PC-3 (cell line): Measurements from ENCODE around the gene TRIM34. TPM values are rescaled to one million over a fixed set of nuclear protein-coding genes. Genes with fewer than 3 reads are reported as not detected.
A peak's percentile ranks its signal among the peaks of the same experiment; 100 is the strongest.

Experiments used
- ATAC-seq: fragments of 200-7000 bp; cut with Tn5 transposase; 2 replicates; pipeline ENCODE4 v1.9.1; 2020; ENCODE audit warnings: mild to moderate bottlenecking, moderate library complexity
- BruUV-seq: library from RNA; stranded (reverse); fragments of 400-500 nt; replicated peaks from 2 replicates; lab custom pipeline; 2021; lab: Mats Ljungman, UMichigan
- CTCF ChIA-PET: fragments of 300-600 bp; sonication (Branson Sonifier 250); formaldehyde crosslinking; loops from one replicate; lab custom pipeline; 2022; ENCODE audit warnings: antibody characterized with exemption; lab: Charles Lee
- POLR2A ChIA-PET: fragments of 300-600 bp; sonication (Branson Sonifier 250); formaldehyde crosslinking; loops from one replicate; lab custom pipeline; 2022; ENCODE audit warnings: antibody characterized with exemption; ENCODE audit not compliant: unreplicated experiment; lab: Charles Lee
- DNase-seq: peaks from one replicate; pipeline ENCODE4 v3.0.0-alpha.2; 2015
- H2AFZ ChIP-seq: fragments of 300-600 bp; sonication (generic); 2 replicates; pipeline ENCODE4 v1.6.0; 2016; ENCODE audit warnings: antibody characterized with exemption, low read length
- H3F3A ChIP-seq: fragments of 300-600 bp; sonication (generic); one replicate; pipeline ENCODE4 v1.6.0; 2017; ENCODE audit warnings: antibody characterized with exemption, low read length, control low read depth, mild to moderate bottlenecking; ENCODE audit not compliant: unreplicated experiment
- H3K27ac ChIP-seq: fragments of 300-600 bp; sonication (generic); 2 replicates; pipeline ENCODE4 v1.5.1; 2016; ENCODE audit warnings: mild to moderate bottlenecking, low read length
- H3K27me3 ChIP-seq: fragments of 300-600 bp; sonication (generic); 2 replicates; pipeline ENCODE4 v1.6.1; 2016; ENCODE audit warnings: low read length, mixed read lengths
- H3K36me3 ChIP-seq: fragments of 300-600 bp; sonication (generic); 2 replicates; pipeline ENCODE4 v1.6.1; 2016; ENCODE audit warnings: low read depth, mixed run types, low read length, mixed read lengths
- H3K4me1 ChIP-seq: fragments of 300-600 bp; sonication (generic); 2 replicates; pipeline ENCODE4 v1.5.1; 2016; ENCODE audit warnings: low read length; ENCODE audit not compliant: insufficient read depth
- H3K4me2 ChIP-seq: fragments of 300-600 bp; sonication (generic); 2 replicates; pipeline ENCODE4 v1.6.0; 2016; ENCODE audit warnings: low read length
- H3K4me3 ChIP-seq: fragments of 300-600 bp; sonication (generic); 2 replicates; pipeline ENCODE4 v1.5.1; 2016; ENCODE audit warnings: mild to moderate bottlenecking, low read length, mixed read lengths
- H3K79me2 ChIP-seq: fragments of 300-600 bp; sonication (generic); 2 replicates; pipeline ENCODE4 v1.6.1; 2017; ENCODE audit warnings: low read length, mixed read lengths
- H3K9ac ChIP-seq: fragments of 300-600 bp; sonication (generic); 2 replicates; pipeline ENCODE4 v1.6.0; 2016; ENCODE audit warnings: mild to moderate bottlenecking, low read length
- H3K9me2 ChIP-seq: fragments of 300-600 bp; sonication (generic); replicated peaks from 2 replicates; pipeline ENCODE4 v1.6.1; 2016; ENCODE audit warnings: mixed run types, low read length, mixed read lengths
- H3K9me3 ChIP-seq: fragments of 300-600 bp; sonication (generic); 2 replicates; pipeline ENCODE4 v1.6.1; 2016; ENCODE audit warnings: low read length, mixed read lengths
- H4K20me1 ChIP-seq: fragments of 300-600 bp; sonication (generic); 2 replicates; pipeline ENCODE4 v1.6.1; 2016; ENCODE audit warnings: low read length, mixed read lengths
- CTCF ChIP-seq: fragments of 300-600 bp; sonication (generic); conservative IDR thresholded peaks from 2 replicates; pipeline ENCODE4 v1.5.1; 2017; ENCODE audit warnings: antibody characterized with exemption, low read depth, mild to moderate bottlenecking, low read length
- EZH2 ChIP-seq: fragments of 300-600 bp; sonication (generic); IDR thresholded peaks from one replicate; pipeline ENCODE4 v1.6.1; 2017; ENCODE audit warnings: antibody characterized with exemption, mild to moderate bottlenecking, low read length; ENCODE audit not compliant: unreplicated experiment
- EZH2phosphoT487 ChIP-seq: fragments of 300-600 bp; sonication (generic); IDR thresholded peaks from 2 replicates; pipeline ENCODE4 v1.6.1; 2018; ENCODE audit warnings: mild to moderate bottlenecking, antibody characterized with exemption, low read length, borderline replicate concordance
- intact Hi-C: fragments of 100-400 bp; cut with micrococcal nuclease; formaldehyde crosslinking; loops from 2 replicates; pipeline ENCODE4 v1.9.0; 2023
- total RNA-seq: library from RNA; depleted of rRNA; stranded (reverse); fragments of >200 nt; gene quantifications from 2 replicates; pipeline ENCODE4 v1.2.3, GENCODE V29; 2014

The TRIM34 gene
- total RNA-seq, 1 experiment from 2014 or later: 1.3 TPM

GRCh38 chr11:5620651-5621521 is 3.9 kb upstream of the TRIM34 start:
- ATAC-seq: peak; percentile 85
- Histone ChIP-seq H4K20me1 (no peaks in the 10 kb centered on the region), H3K4me2 (peak overlapping the region; percentile 86), H2AFZ (peak overlapping the region; percentile 60), H3K36me3 (no peaks in the 10 kb centered on the region), H3K9me3 (no peaks in the 10 kb centered on the region), H3F3A (peaks cover 15% of the 10 kb centered on the region), H3K79me2 (no peaks in the 10 kb centered on the region), H3K27me3 (no peaks in the 10 kb centered on the region), H3K9me2 (no peaks in the 10 kb centered on the region), H3K4me1 (peaks cover 56% of the 10 kb centered on the region), H3K4me3 (peak overlapping the region; percentile 60), H3K27ac (peak overlapping the region; percentile 99), H3K9ac (peak overlapping the region; percentile 86)
- peak; percentile 87 for DNase-seq
- ChIA-PET POLR2A (interaction anchor here (0.6 to 1.0 kb wide), 4 partner anchors 24 to 64 kb away, joined by 3 to 4 read pairs (median 3); no protein-coding TSS in a partner anchor), CTCF (interaction anchor here (0.7 kb wide), 1 partner anchor 21 kb away, joined by 3 read pairs; no protein-coding TSS in a partner anchor)
- no TSS peak for BruUV-seq
- intact Hi-C loops: loop anchor here (1.0 kb wide), 3 partner anchors 19 to 63 kb away; no protein-coding TSS in a partner anchor
- TF ChIP-seq CTCF (no peak), EZH2 (no peak), EZH2phosphoT487 (no peak)

- Histone ChIP-seq H2AFZ (no peak overlapping the region), H3F3A (peaks cover 15% of the 10 kb centered on the region), H3K4me2 (peak overlapping the region; percentile 86), H3K9me2 (no peaks in the 10 kb centered on the region), H3K9ac (peak overlapping the region; percentile 86), H3K27ac (peak overlapping the region; percentile 99), H3K4me1 (peaks cover 59% of the 10 kb centered on the region), H3K9me3 (no peaks in the 10 kb centered on the region), H3K4me3 (peak overlapping the region; percentile 60; the same call in 1 of the 2 replicates), H3K36me3 (no peaks in the 10 kb centered on the region), H3K79me2 (no peaks in the 10 kb centered on the region), H3K27me3 (no peaks in the 10 kb centered on the region), H4K20me1 (no peaks in the 10 kb centered on the region)
- TF ChIP-seq EZH2 (no peak), EZH2phosphoT487 (no peak), CTCF (no peak)
- intact Hi-C loops: loop anchor here (1.0 kb wide), 3 partner anchors 19 to 63 kb away; no protein-coding TSS in a partner anchor
- ChIA-PET CTCF (interaction anchor here (0.7 kb wide), 1 partner anchor 22 kb away, joined by 3 read pairs; no protein-coding TSS in a partner anchor), POLR2A (interaction anchor here (0.6 to 1.0 kb wide), 4 partner anchors 59 to 64 kb away, joined by 3 read pairs; no protein-coding TSS in a partner anchor)
- TSS peak; percentile 29 for BruUV-seq
- ATAC-seq: no peak
- no peak for DNase-seq
Observed at GRCh38 chr11:5621580-5621979, 3.2 kb upstream of the TRIM34 start.
